Motor neuron (in vitro differentiated cells): Measurements from ENCODE around the gene KNCN. TPM values are rescaled to one million over a fixed set of nuclear protein-coding genes. Genes with fewer than 3 reads are reported as not detected.
A peak's percentile ranks its signal among the peaks of the same experiment; 100 is the strongest.

Experiments
- ATAC-seq, 8 experiments: fragments of 200-7000 bp; cut with Tn5 transposase; replicated peaks in 6 of 8; 2 replicates each; pipeline ENCODE4 v1.8.0; 2021; ENCODE audit warnings: mild to moderate bottlenecking in 8 of 8, moderate library complexity in 8 of 8
- H3K27ac ChIP-seq, 2 donors: fragments of 250-450 bp; sonication (Bioruptor Pico); 2 replicates each; pipeline ENCODE4 v1.9.0; 2021; ENCODE audit warnings: antibody characterized with exemption in 2 of 2, mild to moderate bottlenecking in 2 of 2, moderate library complexity in 1 of 2
- H3K4me1 ChIP-seq, 2 donors: fragments of 250-450 bp; sonication (Bioruptor Pico); replicated peaks in 1 of 2; 2 replicates each; pipeline ENCODE4 v1.6.1; 2021; ENCODE audit warnings: antibody characterized with exemption in 2 of 2, mild to moderate bottlenecking in 2 of 2, moderate library complexity in 1 of 2
- H3K4me3 ChIP-seq, 5 donors: fragments of 250-450 bp; sonication (Bioruptor Pico); 2 replicates each; pipeline ENCODE4 v1.9.0; 2021; ENCODE audit warnings: antibody characterized with exemption in 5 of 5, mild to moderate bottlenecking in 5 of 5, moderate library complexity in 4 of 5
- WGBS, 10 experiments: fragments of 450-650 bp; shearing (Covaris generic); methylation state at CpG; one replicate each; pipeline ENCODE4 v1.0.0; 2022; 5-methylcytosine and 5-hydroxymethylcytosine counted together
- in situ Hi-C, 9 experiments: fragments of 400-800 bp; cut with MboI; loops; one replicate each; pipeline ENCODE4 v1.15.0; 2021; ENCODE audit warnings: low sequenced_read_pairs in 9 of 9, low pct_unique_long_range_greater_than_20kb in 2 of 9; ENCODE audit not compliant: unreplicated experiment in 9 of 9
- total RNA-seq, 8 experiments: library from RNA; unstranded; fragments of 300-600 nt; gene quantifications; 2 replicates each; pipeline versions ENCODE4 v1.2.3 to v1.2.4, GENCODE V29; 2022

The KNCN gene
- total RNA-seq, 8 experiments from 2014 or later: 0.13 to 1.4 (median 0.32) TPM; not detected in 1

DNA sequence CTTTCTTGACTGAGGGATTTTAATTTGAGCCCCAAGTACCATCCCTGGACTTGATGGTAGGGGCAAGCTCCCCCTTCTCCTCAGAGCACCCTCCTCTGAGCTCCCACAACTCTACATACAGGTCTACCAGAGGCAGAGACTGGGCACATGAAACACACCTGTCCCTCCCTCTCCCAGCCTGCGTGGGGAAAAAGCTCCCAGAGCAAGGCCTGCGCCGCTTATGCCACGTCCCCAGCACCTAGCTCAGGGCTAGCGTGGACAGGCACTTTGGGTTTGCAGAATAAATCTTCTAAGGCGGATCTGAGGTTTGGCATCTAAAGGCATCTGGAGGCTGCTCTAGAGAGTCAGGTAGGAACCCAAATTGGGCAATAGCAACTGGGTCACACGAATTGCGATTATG is 7.5 kb upstream of the KNCN start:
- no peak for ATAC-seq
- Histone ChIP-seq H3K4me3 (no peak overlapping the region), H3K4me1 (peaks cover 44 to 50% of the 10 kb centered on the region in 2 donors), H3K27ac (peak overlapping the region; percentile 83 to 88)
- 87 to 100% (median 93%) methylated on average over 2 to 6 of the region's 8 CpGs; no CpG with 5 or more reads in 4 of the 10 experiments for WGBS, 10 experiments
- in situ Hi-C loops: no loop called here

GRCh38 chr1:46558141-46558963 is 6.9 kb upstream of the KNCN start:
- Histone ChIP-seq H3K4me1 (peaks cover 47 to 52% of the 10 kb centered on the region in 2 donors), H3K4me3 (no peak overlapping the region), H3K27ac (peak overlapping the region; percentile 83 to 88)
- WGBS, 10 experiments: 10 to 90% (median 30%) methylated on average over 1 to 12 of the region's 20 CpGs; no CpG with 5 or more reads in 2 of the 10 experiments
- peak in 7 of 8 experiments; percentile 54 to 86 (median 80) for ATAC-seq
- in situ Hi-C loops: no loop called here

- Histone ChIP-seq H3K4me3 (no peak overlapping the region), H3K27ac (peak overlapping the region; percentile 83 to 88), H3K4me1 (peaks cover 47 to 52% of the 10 kb centered on the region in 2 donors)
- no peak for ATAC-seq
- WGBS, 10 experiments: 30 to 100% (median 82%) methylated on average over 1 to 5 of the region's 5 CpGs
- in situ Hi-C loops: no loop called here
Observed at GRCh38 chr1:46557403-46557802, 6.0 kb upstream of the KNCN start.

DNA sequence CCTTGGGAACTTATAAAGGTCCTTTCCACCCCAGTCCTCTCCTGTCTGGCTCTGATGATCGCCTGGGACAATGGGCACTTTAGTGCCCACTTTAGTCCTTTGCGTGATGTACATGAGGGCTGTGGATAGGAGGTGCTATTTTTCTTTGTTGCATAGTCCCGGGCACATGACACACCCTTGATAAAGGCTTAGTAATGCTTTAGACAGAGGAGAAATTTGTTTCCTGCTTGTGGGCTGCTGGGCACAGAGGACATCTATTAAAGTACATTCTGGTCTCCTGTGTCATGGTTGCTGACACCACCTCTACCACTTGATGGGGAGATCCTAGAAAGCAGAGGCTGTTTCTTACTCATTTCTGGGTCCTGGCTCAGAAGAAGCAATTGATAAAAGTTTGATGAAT is 5.4 kb upstream of the KNCN start:
- no peak overlapping the region for H3K27ac ChIP-seq
- H3K4me1 ChIP-seq: peaks cover 47 to 52% of the 10 kb centered on the region in 2 donors
- peak in 2 of 8 experiments; percentile 77 to 86 for ATAC-seq
- H3K4me3 ChIP-seq: no peak overlapping the region
- WGBS, 10 experiments: 60 to 100% (median 92%) methylated on average over 1 to 2 of the region's 3 CpGs; no CpG with 5 or more reads in 5 of the 10 experiments
- in situ Hi-C loops: no loop called here

DNA sequence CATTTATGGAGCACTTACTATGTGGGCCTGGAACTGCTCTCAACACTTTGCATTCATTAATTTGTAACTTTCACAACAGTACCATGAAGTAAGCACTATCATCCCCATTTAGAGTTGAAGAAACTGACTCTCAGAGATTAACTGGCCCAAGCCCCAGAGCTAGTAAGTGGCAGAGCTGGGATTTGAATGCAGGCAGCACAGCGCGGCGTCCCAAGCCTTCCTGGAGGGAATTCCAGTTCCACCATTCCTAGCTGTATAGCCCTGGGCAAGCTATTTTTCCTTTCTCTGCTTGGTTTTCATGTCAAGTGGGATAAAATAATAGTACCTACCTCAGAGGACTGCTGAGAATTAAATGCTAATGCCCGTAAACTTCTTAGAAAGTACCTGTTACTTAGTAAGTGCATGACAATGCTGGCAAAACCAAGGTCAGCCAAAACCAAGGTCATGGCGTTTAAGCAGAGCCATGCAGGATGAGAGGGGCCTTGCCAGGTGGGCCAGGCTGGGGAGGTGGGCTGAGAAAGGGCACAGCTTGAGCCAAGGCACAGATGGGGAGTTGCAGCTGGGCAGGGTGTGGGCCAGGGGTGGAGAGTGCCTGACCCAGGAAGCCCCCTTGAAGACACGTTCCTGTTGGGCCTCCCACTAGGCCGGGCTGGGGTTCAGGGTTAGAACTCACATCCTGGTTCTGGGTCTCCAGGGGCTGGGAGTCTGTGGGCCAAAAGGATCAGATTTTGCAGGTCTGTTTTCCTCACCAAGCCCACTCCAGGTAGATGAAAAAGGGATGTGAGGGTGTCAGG is 4.6 kb upstream of the KNCN start:
- Histone ChIP-seq H3K4me1 (peaks cover 55 to 60% of the 10 kb centered on the region in 2 donors), H3K27ac (no peak overlapping the region), H3K4me3 (no peak overlapping the region)
- 67 to 100% (median 87%) methylated on average over 1 to 7 of the region's 7 CpGs; no CpG with 5 or more reads in 2 of the 10 experiments for WGBS, 10 experiments
- in situ Hi-C loops: no loop called here
- no peak for ATAC-seq

DNA sequence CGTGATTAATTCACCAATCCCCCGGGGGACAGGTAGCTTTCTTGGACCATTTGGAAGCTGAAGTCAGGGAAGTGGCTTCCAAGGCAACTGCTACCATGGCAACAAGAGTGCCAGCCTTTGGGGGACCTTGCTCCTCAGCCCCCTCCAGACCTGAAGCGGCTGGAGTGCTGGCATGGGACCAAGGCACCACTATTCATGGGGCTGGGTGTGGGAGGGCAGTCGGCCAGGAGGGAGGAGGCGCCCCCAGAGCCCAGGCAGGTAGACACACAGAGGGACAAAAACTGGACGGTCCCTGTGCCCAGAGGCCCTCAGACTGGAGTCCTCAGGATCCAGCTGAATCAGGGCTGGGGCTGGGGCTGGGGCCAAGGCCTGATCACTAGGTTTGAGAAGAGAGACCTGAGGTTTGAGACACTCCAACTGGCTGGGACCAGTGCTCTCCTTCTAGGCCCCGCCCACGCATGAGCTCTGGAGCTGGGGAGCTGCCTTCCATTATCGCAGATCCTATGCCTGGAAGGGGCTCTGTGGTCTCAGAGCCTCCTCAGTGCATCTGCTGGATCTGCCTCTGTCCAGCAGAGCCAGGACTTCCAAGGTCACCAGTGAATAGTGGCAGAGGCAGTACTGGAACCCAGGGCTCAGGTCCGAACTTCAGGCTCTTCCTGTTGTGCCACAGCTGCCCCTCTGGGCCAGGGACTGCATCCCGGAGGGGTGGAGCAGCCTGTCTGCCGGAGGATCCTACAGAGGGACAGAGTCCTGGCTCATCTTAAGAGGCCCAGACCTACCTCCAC is 3.3 kb upstream of the KNCN start:
- peak in 5 of 8 experiments; percentile 18 to 54 (median 46) for ATAC-seq
- 60 to 100% (median 74%) methylated on average over 1 to 9 of the region's 12 CpGs; no CpG with 5 or more reads in 4 of the 10 experiments for WGBS, 10 experiments

GRCh38 chr1:46554236-46554596 is 2.8 kb upstream of the KNCN start:
- no peak overlapping the region for H3K4me3 ChIP-seq
- peaks cover 63 to 65% of the 10 kb centered on the region in 2 donors for H3K4me1 ChIP-seq
- H3K27ac ChIP-seq: no peak overlapping the region
- 71 to 100% (median 78%) methylated on average over 1 to 4 of the region's 6 CpGs; no CpG with 5 or more reads in 5 of the 10 experiments for WGBS, 10 experiments
- in situ Hi-C loops: no loop called here
- ATAC-seq: no peak

More for the DNA sequence above, 3.3 kb upstream of the KNCN start:
- Histone ChIP-seq H3K4me1 (peaks cover 63 to 65% of the 10 kb centered on the region in 2 donors), H3K4me3 (no peak overlapping the region), H3K27ac (peak overlapping the region in 1 of 2 donors; percentile 3)
- in situ Hi-C loops: no loop called here

DNA sequence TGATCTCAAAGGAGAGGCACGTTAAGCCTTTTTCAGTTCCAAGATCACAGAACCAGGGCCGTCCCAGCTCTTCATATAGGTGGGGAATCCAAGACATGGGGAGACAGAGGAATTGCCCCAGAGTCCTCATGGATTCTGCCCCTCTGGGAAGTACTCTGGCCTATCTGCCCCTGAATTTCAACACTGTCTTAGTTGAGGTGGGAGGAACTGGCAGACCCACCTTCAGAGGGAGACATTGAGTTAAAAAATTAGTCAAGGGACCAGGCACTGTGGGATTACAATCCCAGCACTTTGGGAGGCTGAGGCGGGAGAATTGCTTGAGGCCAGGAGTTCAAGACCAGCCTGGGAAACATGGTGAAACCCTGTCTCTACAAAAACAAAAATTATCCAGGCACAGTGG is 2.1 kb upstream of the KNCN start:
- in situ Hi-C loops: no loop called here
- no peak for ATAC-seq
- 64 to 100% (median 83%) methylated on average over 1 to 3 of the region's 3 CpGs; no CpG with 5 or more reads in 5 of the 10 experiments for WGBS, 10 experiments

DNA sequence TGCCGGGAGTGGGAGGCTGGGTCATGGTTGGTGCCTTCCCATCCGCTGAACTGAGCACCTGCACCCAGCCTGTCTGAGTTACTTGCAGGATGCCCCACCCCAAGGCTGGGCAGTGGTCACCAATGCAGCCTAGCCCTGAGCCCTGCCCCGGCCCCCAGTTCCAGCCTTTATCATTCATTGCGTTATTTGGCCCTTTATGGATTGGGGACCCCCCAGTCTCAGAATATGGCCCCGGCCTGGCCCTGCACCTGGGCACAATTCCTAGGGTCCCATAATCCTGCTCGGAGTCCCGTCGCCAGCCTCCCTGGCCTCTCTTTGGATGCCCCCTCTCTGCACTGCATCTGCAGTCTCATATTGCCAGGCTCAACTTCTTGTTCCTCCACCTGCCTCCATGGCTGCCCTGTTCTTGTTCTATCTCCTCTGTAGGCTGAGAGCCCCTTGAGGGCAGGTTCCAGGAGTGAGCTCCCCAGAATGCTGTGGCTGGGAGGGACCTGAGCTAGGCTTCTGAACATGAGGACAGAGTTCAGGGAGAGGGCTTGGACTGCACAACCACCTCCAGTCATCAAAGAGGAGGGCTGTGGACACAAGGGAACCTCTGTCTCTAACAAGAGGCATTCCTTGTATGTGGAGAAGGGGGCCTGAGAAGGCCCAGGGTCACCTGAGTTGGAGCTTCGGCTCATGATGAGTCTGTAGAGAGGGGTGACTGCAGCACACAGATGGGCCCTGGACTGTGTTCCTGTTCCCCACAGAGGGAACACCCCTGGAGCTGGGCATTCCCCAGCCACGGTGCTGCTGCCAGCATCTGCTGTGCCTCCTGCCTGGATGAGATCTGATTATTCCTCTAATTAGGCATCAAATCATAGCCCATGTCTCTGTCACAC is 1.1 kb upstream of the KNCN start:
- H3K4me1 ChIP-seq: peaks cover 49 to 51% of the 10 kb centered on the region in 2 donors
- no peak overlapping the region for H3K4me3 ChIP-seq
- ATAC-seq: no peak
- no peak overlapping the region for H3K27ac ChIP-seq
- WGBS, 10 experiments: 20 to 100% (median 84%) methylated on average over 1 to 7 of the region's 10 CpGs; no CpG with 5 or more reads in 4 of the 10 experiments
- in situ Hi-C loops: no loop called here

More for the DNA sequence above, 2.1 kb upstream of the KNCN start:
- Histone ChIP-seq H3K4me3 (no peak overlapping the region), H3K4me1 (peaks cover 58 to 60% of the 10 kb centered on the region in 2 donors), H3K27ac (no peak overlapping the region)

DNA sequence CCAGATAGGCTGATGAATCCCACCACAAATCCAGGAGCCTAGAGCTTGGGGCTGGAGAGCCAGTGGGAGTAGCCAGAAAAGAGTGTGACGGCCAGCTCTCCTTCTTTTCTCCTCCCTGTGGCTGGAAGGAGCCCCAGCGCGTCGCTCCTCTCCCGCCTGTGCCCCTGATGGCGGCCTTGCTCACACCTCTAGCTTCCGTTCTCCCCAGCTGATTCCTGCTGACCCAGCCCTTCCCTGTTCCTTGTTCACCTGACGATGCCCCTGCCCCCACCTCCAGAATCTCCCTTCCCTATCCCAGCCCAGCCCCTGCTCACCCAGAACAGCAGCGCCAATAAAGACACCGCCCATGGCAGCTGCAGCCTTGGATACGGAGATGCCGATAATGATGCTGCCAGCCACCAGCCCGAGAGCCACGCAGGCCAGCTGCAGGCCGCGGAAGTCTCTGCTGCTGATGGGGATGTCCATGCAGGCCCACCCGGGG is 656 bp downstream of the KNCN start:
- ATAC-seq: peak in 3 of 8 experiments; percentile 5 to 33 (median 28)
- in situ Hi-C loops: no loop called here
- Histone ChIP-seq H3K27ac (peak overlapping the region; percentile 32 to 42), H3K4me1 (peaks cover 44 to 45% of the 10 kb centered on the region in 2 donors), H3K4me3 (no peak overlapping the region)
- WGBS, 10 experiments: 0 to 83% (median 60%) methylated on average over 1 to 7 of the region's 17 CpGs; no CpG with 5 or more reads in 5 of the 10 experiments
